Measurements from ENCODE around the gene PALLD. TPM values are rescaled to one million over a fixed set of nuclear protein-coding genes. Genes with fewer than 3 reads are reported as not detected.

The PALLD gene
- total and polyA plus RNA-seq, 2 of the 13 experiments (the other 11 are each of a cell fraction or from before 2014, with no cell fraction given): 0.50 to 1.5 TPM

GRCh38 chr4:168572002-168572401 is 75.2 kb downstream of the PALLD start:
- Histone ChIP-seq H3K36me3 (replicated peaks in 1 of 2; ENCODE audit: control insufficient read depth in 1 of 2, insufficient read depth in 2 of 2, low read length in 2 of 2) (no peaks in the 10 kb centered on the region), H3K9me3 (ENCODE audit: low read length) (no peaks in the 10 kb centered on the region), H3K27ac (ENCODE audit: extremely low read length, insufficient read depth, low read length) (no peak overlapping the region), H3K9ac (ENCODE audit: insufficient read depth, low read depth, low read length) (no peak overlapping the region), H2AFZ (ENCODE audit: low read length) (no peak overlapping the region), H3K27me3 (ENCODE audit: control insufficient read depth in 1 of 2, insufficient read depth in 2 of 2, low read length in 2 of 2) (no peaks in the 10 kb centered on the region), H3K79me2 (ENCODE audit: insufficient read depth, low read length) (no peaks in the 10 kb centered on the region), H3K4me1 (ENCODE audit: insufficient read depth, low read length) (no peaks in the 10 kb centered on the region), H3K4me2 (ENCODE audit: low read depth, low read length) (no peak overlapping the region), H3K4me3 (replicated peaks in 1 of 3; ENCODE audit: insufficient read depth in 1 of 3, low read depth in 2 of 3, low read length in 3 of 3) (no peak overlapping the region), H4K20me1 (ENCODE audit: insufficient read depth, low read length) (no peaks in the 10 kb centered on the region)
- intact Hi-C loops (cut with micrococcal nuclease; ENCODE audit: unreplicated experiment) (no loop called here), in situ Hi-C loops (cut with HindIII; ENCODE audit: extremely low pct_ligation_motif_present, low pct_unique_long_range_greater_than_20kb) (no loop called here)
- BruUV-seq (replicated peaks): no TSS peak
- DNase-seq (ENCODE audit: low spot score): no peak
- ATAC-seq: no peak
- no peak for TF ChIP-seq MIXL1 (CRISPR knock-in tag; IDR thresholded peaks at IDR 0.05)
- no peak for TF ChIP-seq KLF15 (CRISPR knock-in tag; IDR thresholded peaks at IDR 0.05; ENCODE audit: borderline replicate concordance)
- TF ChIP-seq GZF1 (CRISPR knock-in tag; IDR thresholded peaks at IDR 0.05): no peak
- TF ChIP-seq NFYB (CRISPR knock-in tag; IDR thresholded peaks at IDR 0.05): no peak
- TF ChIP-seq KDM1A (CRISPR knock-in tag; IDR thresholded peaks at IDR 0.05): no peak
- POLR2A ChIA-PET: no interaction called here
- 63% methylated on average over 3 of the region's 3 CpGs for WGBS (ENCODE audit: low lambda C conversion rate)
- no peak for FAIRE-seq
- CTCF ChIA-PET (ENCODE audit: low intra/inter-chr PET ratio, low total read pairs): no interaction called here

GRCh38 chr4:168573870-168574269 is 77.0 kb downstream of the PALLD start:
- H3K4me3 ChIP-seq (replicated peaks in 1 of 3; ENCODE audit: insufficient read depth in 1 of 3, low read depth in 2 of 3, low read length in 3 of 3): no peak overlapping the region
- no peak overlapping the region for H3K4me2 ChIP-seq (ENCODE audit: low read depth, low read length)
- ATAC-seq: no peak
- no peak overlapping the region for H3K27ac ChIP-seq (ENCODE audit: extremely low read length, insufficient read depth, low read length)
- POLR2A ChIA-PET: no interaction called here
- in situ Hi-C loops (cut with HindIII; ENCODE audit: extremely low pct_ligation_motif_present, low pct_unique_long_range_greater_than_20kb): no loop called here
- no peaks in the 10 kb centered on the region for H3K27me3 ChIP-seq (ENCODE audit: control insufficient read depth in 1 of 2, insufficient read depth in 2 of 2, low read length in 2 of 2)
- no peak overlapping the region for H3K9ac ChIP-seq (ENCODE audit: insufficient read depth, low read depth, low read length)
- FAIRE-seq: no peak
- 0% methylated on average over 3 of the region's 3 CpGs for WGBS (ENCODE audit: low lambda C conversion rate)
- no peak overlapping the region for H2AFZ ChIP-seq (ENCODE audit: low read length)
- BruUV-seq (replicated peaks): no TSS peak
- H3K9me3 ChIP-seq (ENCODE audit: low read length): no peaks in the 10 kb centered on the region
- no peak for DNase-seq (ENCODE audit: low spot score)
- H3K36me3 ChIP-seq (replicated peaks in 1 of 2; ENCODE audit: control insufficient read depth in 1 of 2, insufficient read depth in 2 of 2, low read length in 2 of 2): no peaks in the 10 kb centered on the region
- no peaks in the 10 kb centered on the region for H3K4me1 ChIP-seq (ENCODE audit: insufficient read depth, low read length)
- no peaks in the 10 kb centered on the region for H3K79me2 ChIP-seq (ENCODE audit: insufficient read depth, low read length)
- CTCF ChIA-PET (ENCODE audit: low intra/inter-chr PET ratio, low total read pairs): no interaction called here
- no peak for TF ChIP-seq ZNF652 (CRISPR knock-in tag; IDR thresholded peaks at IDR 0.05; ENCODE audit: borderline replicate concordance, low read depth)
- intact Hi-C loops (cut with micrococcal nuclease; ENCODE audit: unreplicated experiment): no loop called here
- H4K20me1 ChIP-seq (ENCODE audit: insufficient read depth, low read length): no peaks in the 10 kb centered on the region
